ENCODE results near the gene TGIF2. TPM values are rescaled to one million over a fixed set of nuclear protein-coding genes. Genes with fewer than 3 reads are reported as not detected.

TGIF2 gene
- total and polyA plus RNA-seq, 2 of the 13 experiments (the other 11 are each of a cell fraction or from before 2014, with no cell fraction given), result 41.3 to 53.9 TPM

DNA sequence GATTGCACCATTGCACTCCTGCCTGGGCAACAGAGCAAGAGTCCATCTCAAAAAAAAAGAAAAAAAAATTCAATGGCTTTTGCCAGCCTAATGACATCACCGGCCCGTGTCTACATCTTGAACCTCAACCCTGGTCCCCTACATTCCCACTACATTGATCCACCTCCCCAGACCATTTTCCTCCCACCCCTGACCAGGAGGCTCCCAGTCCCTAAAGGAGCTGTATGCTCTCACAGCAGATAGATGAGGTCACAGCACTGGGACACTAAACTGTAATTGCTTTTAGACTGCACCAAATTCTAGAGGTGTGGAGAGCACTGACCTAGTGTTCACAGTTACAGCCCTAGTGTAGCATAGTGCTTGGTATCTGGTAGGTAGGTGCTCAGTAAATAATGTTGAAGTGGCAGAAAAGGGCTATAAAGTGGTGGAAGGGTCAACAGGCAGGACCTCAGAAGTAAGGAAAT, 10.7 kb downstream of the TGIF2 start (continued):
- TF ChIP-seq, protein P1, sequence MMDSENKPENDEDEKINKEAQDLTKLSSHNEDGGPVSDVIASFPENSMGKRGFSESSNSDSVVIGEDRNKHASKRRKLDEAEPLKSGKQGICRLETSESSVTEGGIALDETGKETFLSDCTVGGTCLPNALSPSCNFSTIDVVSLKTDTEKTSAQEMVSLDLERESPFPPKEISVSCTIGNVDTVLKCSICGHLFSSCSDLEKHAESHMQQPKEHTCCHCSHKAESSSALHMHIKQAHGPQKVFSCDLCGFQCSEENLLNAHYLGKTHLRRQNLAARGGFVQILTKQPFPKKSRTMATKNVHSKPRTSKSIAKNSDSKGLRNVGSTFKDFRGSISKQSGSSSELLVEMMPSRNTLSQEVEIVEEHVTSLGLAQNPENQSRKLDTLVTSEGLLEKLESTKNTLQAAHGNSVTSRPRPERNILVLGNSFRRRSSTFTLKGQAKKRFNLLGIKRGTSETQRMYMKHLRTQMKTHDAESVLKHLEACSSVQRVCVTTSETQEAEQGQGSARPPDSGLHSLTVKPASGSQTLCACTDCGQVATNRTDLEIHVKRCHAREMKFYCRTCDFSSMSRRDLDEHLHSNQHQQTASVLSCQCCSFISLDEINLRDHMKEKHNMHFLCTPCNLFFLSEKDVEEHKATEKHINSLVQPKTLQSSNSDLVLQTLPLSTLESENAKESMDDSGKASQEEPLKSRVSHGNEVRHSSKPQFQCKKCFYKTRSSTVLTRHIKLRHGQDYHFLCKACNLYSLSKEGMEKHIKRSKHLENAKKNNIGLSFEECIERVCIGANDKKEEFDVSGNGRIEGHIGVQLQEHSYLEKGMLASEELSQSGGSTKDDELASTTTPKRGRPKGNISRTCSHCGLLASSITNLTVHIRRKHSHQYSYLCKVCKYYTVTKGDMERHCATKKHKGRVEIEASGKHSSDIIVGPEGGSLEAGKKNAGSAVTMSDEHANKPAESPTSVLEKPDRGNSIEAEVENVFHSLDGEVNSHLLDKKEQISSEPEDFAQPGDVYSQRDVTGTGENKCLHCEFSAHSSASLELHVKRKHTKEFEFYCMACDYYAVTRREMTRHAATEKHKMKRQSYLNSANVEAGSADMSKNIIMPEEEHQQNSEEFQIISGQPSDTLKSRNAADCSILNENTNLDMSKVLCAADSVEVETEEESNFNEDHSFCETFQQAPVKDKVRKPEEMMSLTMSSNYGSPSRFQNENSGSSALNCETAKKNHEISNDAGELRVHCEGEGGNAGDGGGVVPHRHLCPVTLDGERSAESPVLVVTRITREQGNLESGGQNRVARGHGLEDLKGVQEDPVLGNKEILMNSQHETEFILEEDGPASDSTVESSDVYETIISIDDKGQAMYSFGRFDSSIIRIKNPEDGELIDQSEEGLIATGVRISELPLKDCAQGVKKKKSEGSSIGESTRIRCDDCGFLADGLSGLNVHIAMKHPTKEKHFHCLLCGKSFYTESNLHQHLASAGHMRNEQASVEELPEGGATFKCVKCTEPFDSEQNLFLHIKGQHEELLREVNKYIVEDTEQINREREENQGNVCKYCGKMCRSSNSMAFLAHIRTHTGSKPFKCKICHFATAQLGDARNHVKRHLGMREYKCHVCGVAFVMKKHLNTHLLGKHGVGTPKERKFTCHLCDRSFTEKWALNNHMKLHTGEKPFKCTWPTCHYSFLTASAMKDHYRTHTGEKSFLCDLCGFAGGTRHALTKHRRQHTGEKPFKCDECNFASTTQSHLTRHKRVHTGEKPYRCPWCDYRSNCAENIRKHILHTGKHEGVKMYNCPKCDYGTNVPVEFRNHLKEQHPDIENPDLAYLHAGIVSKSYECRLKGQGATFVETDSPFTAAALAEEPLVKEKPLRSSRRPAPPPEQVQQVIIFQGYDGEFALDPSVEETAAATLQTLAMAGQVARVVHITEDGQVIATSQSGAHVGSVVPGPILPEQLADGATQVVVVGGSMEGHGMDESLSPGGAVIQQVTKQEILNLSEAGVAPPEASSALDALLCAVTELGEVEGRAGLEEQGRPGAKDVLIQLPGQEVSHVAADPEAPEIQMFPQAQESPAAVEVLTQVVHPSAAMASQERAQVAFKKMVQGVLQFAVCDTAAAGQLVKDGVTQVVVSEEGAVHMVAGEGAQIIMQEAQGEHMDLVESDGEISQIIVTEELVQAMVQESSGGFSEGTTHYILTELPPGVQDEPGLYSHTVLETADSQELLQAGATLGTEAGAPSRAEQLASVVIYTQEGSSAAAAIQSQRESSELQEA (CRISPR knock-in tag; IDR thresholded peaks at IDR 0.05; ENCODE audit: not compliant biosample characterization), result no peak
- peak; percentile 27; the same call in 1 of the 2 replicates for TF ChIP-seq POLR2G (IDR thresholded peaks at IDR 0.05; ENCODE audit: low read depth, low read length)
- TF ChIP-seq, protein P2, sequence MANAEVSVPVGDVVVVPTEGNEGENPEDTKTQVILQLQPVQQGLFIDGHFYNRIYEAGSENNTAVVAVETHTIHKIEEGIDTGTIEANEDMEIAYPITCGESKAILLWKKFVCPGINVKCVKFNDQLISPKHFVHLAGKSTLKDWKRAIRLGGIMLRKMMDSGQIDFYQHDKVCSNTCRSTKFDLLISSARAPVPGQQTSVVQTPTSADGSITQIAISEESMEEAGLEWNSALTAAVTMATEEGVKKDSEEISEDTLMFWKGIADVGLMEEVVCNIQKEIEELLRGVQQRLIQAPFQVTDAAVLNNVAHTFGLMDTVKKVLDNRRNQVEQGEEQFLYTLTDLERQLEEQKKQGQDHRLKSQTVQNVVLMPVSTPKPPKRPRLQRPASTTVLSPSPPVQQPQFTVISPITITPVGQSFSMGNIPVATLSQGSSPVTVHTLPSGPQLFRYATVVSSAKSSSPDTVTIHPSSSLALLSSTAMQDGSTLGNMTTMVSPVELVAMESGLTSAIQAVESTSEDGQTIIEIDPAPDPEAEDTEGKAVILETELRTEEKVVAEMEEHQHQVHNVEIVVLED (CRISPR knock-in tag; IDR thresholded peaks at IDR 0.05; ENCODE audit: borderline replicate concordance), result no peak
- no peak for TF ChIP-seq DZIP1 (CRISPR knock-in tag; IDR thresholded peaks at IDR 0.05)
- TF ChIP-seq ZNF101 (CRISPR knock-in tag; IDR thresholded peaks at IDR 0.05; ENCODE audit: borderline replicate concordance, low read depth), result no peak
- TF ChIP-seq, protein P3, sequence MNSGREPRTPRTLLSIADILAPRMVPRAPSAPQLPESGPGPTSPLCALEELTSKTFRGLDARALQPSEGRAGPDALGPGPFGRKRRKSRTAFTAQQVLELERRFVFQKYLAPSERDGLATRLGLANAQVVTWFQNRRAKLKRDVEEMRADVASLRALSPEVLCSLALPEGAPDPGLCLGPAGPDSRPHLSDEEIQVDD (CRISPR knock-in tag; IDR thresholded peaks at IDR 0.05; ENCODE audit: borderline replicate concordance), result no peak
- TF ChIP-seq ATF2 (CRISPR knock-in tag; IDR thresholded peaks at IDR 0.05), result no peak
- TF ChIP-seq ZNF557 (CRISPR knock-in tag; IDR thresholded peaks at IDR 0.05), result no peak
- no peak for TF ChIP-seq ZNF333 (CRISPR knock-in tag; IDR thresholded peaks at IDR 0.05; ENCODE audit: borderline replicate concordance)
- TF ChIP-seq ZNF512 (CRISPR knock-in tag; IDR thresholded peaks at IDR 0.05), result no peak
- TF ChIP-seq TP53 (CRISPR knock-in tag; conservative IDR thresholded peaks at IDR 0.05), result no peak
- no peak for TF ChIP-seq PRPF4 (IDR thresholded peaks at IDR 0.05; ENCODE audit: low read depth, low read length, poor library complexity, severe bottlenecking)
